Fibroblast of skin of right quadriceps (primary cell): Measurements from ENCODE around the gene MYO7B.
"Not testable (repeated sequence)": the region's sequence is repeated elsewhere in the genome, so short reads cannot be mapped to it uniquely, and the experiment has no call there.

ENCODE experiments used
- DNase-seq: peaks from one replicate; pipeline ENCODE4 v3.0.0-alpha.2; 2013

MYO7B gene

DNA sequence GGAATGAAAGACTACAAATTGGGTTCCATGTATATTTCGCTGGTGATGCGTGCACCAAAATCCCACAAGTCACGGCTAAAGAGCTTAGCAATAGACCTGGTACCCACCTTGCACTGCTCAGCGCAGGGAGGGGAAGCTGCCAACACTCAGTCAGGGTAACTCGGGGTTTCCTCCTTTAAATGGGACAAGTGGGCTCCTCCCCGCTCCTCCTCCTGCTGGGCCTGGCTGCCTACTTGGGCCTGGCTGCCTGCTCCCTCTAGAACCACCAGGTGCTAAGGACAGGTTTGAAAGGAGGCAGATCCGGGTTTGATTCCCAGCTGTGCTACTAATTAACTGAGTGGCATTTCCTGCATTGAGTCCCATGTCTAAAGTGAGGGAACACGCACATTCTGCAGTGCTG, 23.4 kb downstream of the MYO7B start:
- DNase-seq, result no peak

GRCh38 chr2:127559454-127559853, 24.0 kb downstream of the MYO7B start:
- no peak for DNase-seq

GRCh38 chr2:127560201-127560930, 24.9 kb downstream of the MYO7B start:
- no peak for DNase-seq

GRCh38 chr2:127560931-127561280, 25.4 kb downstream of the MYO7B start:
- DNase-seq, result peak; percentile 39

DNA sequence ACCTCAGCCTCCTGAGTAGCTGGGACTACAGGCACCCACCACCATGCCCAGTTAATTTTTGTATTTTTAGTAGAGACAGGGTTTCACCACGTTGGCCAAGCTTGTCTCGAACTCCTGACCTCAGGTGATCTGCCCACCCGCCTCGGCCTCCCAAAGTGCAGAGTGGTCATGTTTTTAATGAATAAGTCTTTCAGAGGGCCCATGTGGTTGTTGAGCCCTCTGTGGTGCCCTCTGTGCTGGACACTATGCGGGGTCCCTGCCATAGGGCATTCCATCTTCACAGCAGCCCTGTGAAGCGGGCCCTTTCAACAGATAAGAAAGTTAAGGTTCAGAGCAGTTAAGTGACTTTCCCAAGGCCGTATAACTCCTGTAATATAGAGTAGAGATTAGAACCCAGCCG, 25.9 kb downstream of the MYO7B start:
- DNase-seq, result no peak

GRCh38 chr2:127562936-127563335, 27.5 kb downstream of the MYO7B start:
- DNase-seq, result no peak

GRCh38 chr2:127563458-127564428, 28.3 kb downstream of the MYO7B start:
- no peak for DNase-seq

GRCh38 chr2:127564429-127565260, 29.2 kb downstream of the MYO7B start:
- DNase-seq, result no peak

DNA sequence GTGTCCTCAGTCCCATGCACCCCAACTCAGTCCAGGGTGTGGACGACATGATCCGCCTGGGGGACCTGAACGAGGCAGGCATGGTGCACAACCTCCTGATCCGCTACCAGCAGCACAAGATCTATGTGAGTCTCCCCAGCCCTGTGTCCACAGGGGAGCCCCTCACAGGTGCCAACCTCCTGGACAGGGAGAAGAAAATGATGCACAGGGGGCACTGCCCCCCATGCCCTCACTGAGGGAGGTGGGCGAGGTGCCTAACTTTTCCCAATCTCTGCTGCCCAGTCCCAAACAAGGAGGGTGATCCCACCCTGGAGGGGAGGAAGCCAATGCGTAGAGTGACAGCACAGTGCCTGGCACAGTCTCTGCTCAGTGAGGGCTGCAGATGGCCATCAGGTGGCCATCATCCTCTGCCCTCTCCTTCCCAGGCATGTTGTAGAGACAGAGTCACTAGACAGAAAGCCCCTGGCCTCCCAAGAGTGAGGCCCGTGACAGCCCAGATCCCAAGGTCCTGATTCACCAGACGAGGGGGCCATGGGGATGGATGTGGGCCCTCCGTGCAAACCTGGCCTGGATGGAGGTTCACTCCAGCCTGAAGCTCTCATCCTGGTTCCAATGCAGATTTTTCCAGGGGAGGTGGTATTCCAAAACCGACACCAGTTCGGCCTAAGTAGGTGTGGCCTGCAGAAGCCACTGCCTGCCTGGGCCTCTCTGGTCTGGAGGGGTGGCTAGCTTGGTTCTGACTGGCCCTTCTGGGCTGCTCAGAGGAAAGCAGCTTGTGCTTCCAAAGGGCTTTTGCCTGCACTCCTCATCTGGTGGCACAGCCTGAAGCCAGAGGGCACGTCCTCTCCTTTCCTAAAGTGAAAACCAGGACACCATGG, 30.0 kb downstream of the MYO7B start:
- DNase-seq, result no peak

- DNase-seq, result no peak
These were observed 30.6 kb downstream of the MYO7B start for GRCh38 chr2:127566139-127566417.

- DNase-seq, result no peak
These were observed 31.1 kb downstream of the MYO7B start for GRCh38 chr2:127566576-127566975.

GRCh38 chr2:127567351-127567854, 31.9 kb downstream of the MYO7B start:
- DNase-seq, result no peak

DNA sequence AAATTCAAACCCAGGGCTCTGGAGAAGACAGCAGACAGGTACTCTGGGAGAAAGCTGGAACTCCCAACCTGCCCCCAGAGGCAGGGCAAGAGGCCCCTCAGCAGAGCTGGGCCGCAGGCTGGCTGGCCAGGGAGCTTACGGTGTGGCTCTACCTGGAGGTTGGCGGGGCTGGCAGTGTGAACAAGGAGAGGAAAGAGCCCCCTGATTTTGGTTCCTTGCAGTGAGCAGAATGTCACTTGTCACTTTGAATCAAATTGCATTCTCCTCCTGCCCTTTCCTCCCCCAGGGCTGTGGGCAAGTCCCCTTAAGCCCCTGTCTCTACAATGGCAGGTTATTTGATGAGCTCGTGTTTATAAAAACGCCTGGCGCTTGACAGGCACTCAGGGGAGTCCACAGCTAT, 32.6 kb downstream of the MYO7B start:
- no peak for DNase-seq

GRCh38 chr2:127569666-127570065, 34.2 kb downstream of the MYO7B start:
- no peak for DNase-seq

DNA sequence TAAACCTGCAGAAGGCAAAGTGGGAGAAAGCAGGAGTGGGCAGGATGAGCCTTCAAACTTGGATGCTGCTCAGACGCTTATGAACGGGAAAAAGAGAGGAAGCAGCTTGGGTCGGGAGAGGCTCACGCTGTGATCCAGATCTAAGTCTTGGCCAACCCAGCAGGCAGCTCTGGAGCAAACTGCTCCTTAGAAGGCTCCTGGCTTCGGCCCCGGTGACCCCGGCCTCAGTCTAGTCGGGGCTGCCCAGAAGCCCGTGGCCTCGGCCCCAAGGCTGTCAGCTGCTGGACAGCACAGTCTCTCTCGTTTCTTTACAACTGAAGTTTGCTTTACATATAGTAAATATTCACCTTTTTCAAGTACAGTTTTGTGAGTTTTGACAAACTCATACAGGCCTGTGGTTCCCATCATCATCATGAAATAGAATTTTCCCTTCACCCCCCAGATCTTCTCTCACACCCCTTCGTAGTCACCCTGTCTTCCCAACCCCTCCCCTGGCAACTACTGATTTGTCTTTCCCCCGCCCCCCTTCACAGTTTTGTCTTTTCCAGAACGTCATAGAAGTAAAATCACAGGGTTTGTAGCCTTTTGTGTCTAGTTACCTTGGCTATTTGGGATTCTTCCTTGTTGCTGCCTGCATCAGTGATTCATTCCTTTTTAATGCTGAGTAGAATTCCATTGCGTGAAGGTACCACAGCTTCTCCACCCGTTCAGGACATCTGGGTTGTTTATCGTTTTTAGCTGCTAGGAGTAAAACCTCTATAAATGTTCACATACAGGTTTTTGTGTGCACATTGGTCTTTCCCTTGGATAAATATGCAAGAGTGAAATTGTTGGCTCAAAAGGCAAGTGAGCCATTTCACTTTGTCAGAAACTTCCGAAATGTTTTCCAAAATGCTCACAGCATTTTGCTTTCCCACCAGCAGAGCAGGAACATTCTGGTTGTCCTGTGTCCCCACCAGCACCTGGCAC, 35.1 kb downstream of the MYO7B start:
- DNase-seq, result peak; percentile 8

DNA sequence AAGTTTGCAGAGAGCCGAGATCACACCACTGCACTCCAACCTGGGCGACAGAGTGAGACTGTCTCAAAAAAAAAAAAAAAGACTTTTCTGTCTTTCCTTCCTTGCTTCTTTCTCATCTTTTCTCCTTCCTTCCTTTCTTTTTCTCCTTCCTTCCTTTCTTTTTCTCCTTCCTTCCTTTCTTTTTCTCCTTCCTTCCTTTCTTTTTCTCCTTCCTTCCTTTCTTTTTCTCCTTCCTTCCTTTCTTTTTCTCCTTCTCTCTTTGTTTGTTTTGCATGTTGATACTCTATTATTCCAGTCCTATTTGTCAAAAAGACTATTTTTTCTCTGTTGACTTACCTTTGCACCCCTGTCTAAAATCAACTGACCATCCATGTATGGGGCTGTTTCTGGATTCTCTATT, 36.9 kb downstream of the MYO7B start:
- not testable (repeated sequence) for DNase-seq

DNA sequence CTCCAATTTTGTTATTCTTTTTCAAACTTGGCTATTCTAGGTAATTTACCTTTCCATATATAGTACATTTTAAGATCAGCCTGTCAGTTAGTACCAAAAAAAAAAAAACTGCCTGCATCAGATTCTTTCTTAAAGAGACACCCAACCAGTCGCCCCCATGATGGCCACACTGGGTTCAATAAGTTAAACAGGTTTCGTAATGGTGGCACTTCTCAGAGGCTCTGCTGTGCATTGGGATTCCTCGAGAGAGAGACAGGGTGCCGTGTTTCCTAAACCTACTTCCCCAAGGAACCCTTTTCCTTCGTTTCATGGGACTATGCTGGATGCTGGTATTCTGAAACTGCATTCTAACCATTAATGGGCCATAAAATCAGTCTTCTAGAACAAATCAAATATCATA, 37.4 kb downstream of the MYO7B start:
- no peak for DNase-seq

DNA sequence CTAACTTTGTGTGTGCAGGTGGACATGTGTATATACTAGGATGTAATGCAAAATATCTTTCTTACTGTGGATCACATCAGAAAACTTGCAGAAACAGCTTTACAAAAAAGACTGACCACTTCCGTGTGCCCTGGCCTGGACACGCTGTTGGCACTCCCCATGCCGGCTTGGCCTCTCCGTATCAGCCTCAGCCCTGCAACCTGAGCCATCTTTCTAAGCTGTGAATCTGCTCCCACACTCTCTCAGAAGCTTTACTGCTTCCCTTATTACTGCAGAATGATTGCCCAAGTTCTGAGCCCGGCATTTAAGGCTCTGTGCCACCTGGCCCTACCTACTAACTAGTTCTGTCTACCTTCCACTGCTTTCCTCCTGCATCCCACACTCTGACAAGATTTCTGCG, 37.8 kb downstream of the MYO7B start:
- no peak for DNase-seq

DNA sequence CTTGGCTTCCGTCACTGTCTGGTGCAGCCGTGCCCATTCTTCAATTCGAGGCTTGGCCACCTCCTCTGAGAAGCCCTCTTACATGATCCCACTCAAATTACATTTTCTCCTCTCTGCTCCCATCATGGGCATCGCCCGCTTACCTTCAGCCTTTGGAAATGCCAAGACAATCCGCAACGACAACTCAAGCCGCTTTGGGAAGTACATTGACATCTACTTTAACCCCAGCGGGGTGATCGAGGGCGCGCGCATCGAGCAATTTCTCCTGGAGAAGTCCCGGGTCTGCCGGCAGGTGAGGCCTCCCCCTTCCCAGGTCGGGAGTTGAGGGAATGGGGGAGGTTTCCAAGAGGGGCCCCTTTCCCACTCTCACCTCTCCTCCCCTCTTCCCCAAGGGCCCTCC, 38.3 kb downstream of the MYO7B start:
- DNase-seq, result no peak

DNA sequence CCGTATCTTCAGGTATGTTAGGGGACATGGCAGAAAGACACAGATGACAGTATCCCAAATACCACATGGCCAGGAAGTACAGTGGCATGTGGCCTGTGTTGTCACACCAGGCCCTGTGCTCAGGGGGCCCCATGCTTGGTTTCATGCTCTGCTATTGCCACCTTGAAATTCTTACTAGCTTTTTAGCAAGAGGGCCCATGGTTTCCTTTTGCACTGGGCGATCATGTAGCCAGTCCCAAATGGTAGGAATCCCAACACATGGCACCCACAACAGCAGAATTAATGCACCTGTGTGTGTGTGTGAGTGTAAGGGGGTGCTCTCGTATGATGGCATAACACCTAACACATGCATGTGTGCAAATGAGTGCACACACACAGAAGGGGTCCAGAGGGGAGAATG, 39.2 kb downstream of the MYO7B start:
- DNase-seq, result no peak

DNA sequence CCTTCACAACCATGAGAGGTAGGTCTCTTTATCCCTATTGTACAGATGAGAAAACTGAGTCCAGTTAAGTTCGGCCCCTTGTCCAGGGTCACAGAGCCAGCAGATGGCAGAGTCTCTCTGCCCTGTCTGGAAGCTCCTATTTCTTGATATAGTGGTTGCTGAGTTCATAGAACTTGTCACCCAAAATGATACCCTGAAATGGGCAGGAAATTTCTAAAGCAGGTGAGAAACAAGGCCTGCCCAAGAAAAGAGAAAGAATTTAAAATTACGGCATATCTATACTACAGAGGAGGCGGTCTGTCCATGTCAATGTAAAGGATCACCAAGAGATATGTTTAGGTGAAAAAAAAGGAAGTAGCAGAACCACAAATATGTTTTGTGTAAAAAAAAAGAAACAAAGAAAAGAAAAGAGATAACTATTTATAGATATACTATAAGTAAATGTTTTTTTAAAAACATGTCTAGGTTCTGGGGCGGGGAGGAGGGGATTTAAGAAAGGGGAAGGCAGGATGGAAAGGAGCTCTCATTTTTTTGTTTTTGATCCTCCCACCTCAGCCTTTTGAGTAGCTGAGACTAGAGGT, 39.8 kb downstream of the MYO7B start:
- no peak for DNase-seq
